H7 (cell line): ENCODE data around the gene NCAPD2. TPM values are rescaled to one million over a fixed set of nuclear protein-coding genes. Genes with fewer than 3 reads are reported as not detected.

Source experiments
- DNase-seq: peaks from one replicate; pipeline ENCODE4 v3.0.0; 2012
- H3K27me3 ChIP-seq: 2 replicates; pipeline ENCODE4 v1.6.0; 2011; ENCODE audit warnings: mild to moderate bottlenecking, low read length; ENCODE audit not compliant: control insufficient read depth, insufficient read depth
- H3K36me3 ChIP-seq: replicated peaks from 2 replicates; pipeline ENCODE4 v1.5.1; 2011; ENCODE audit warnings: low read length; ENCODE audit not compliant: control insufficient read depth, insufficient read depth
- H3K4me3 ChIP-seq: 2 replicates; pipeline ENCODE4 v1.5.1; 2011; ENCODE audit warnings: low read depth, mild to moderate bottlenecking, control low read depth, low read length, moderate library complexity; ENCODE audit not compliant: insufficient read depth
- total RNA-seq: library from RNA; depleted of rRNA; stranded (reverse); fragments of >200 nt; shearing (Covaris generic); gene quantifications from 2 replicates; pipeline ENCODE4 v1.2.3, GENCODE V29; 2014

NCAPD2 gene
- total RNA-seq, 1 experiment from 2014 or later = 104 TPM

GRCh38 chr12:6500466-6500865 is 6.6 kb downstream of the NCAPD2 start:
- no peak overlapping the region for H3K4me3 ChIP-seq
- DNase-seq = no peak
- no peaks in the 10 kb centered on the region for H3K27me3 ChIP-seq
- peaks cover 24% of the 10 kb centered on the region for H3K36me3 ChIP-seq

- DNase-seq = peak; percentile 65
- no peak overlapping the region for H3K4me3 ChIP-seq
- peaks cover 22% of the 10 kb centered on the region for H3K36me3 ChIP-seq
- H3K27me3 ChIP-seq = no peaks in the 10 kb centered on the region
Measured at GRCh38 chr12:6507102-6507998, 13.4 kb downstream of the NCAPD2 start.

DNA sequence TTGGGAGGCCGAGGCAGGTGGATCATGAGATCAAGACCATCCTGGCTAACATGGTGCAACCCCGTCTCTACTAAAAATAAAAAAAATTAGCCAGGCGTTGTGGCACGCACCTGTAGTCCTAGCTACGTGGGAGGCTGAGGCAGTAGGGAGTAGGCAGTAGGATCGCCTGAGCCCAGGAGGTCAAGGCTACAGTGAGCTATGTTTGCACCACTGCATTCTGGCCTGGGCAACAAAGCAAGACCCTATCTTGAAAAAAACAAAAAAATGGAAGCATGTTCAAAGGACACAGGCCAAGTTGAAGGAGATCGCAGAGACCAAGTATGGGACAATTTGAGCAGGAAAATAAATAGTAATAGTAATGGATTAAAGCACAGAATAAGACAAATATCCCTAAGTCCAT is 14.2 kb downstream of the NCAPD2 start:
- no peaks in the 10 kb centered on the region for H3K27me3 ChIP-seq
- H3K4me3 ChIP-seq = no peak overlapping the region
- peaks cover 25% of the 10 kb centered on the region for H3K36me3 ChIP-seq
- no peak for DNase-seq

GRCh38 chr12:6520186-6520585 is 26.3 kb downstream of the NCAPD2 start:
- H3K36me3 ChIP-seq = peaks cover 59% of the 10 kb centered on the region
- H3K27me3 ChIP-seq = no peaks in the 10 kb centered on the region
- no peak for DNase-seq
- no peak overlapping the region for H3K4me3 ChIP-seq

- no peak for DNase-seq
- Histone ChIP-seq H3K27me3 (no peaks in the 10 kb centered on the region), H3K4me3 (no peak overlapping the region), H3K36me3 (peaks cover 70% of the 10 kb centered on the region)
Measured at GRCh38 chr12:6522193-6522592, 28.3 kb downstream of the NCAPD2 start.

GRCh38 chr12:6523708-6524107 is 29.8 kb downstream of the NCAPD2 start:
- Histone ChIP-seq H3K4me3 (no peak overlapping the region), H3K27me3 (no peaks in the 10 kb centered on the region), H3K36me3 (peaks cover 77% of the 10 kb centered on the region)
- no peak for DNase-seq

- Histone ChIP-seq H3K36me3 (peaks cover 79% of the 10 kb centered on the region), H3K4me3 (no peak overlapping the region)
- no peak for DNase-seq
Measured at GRCh38 chr12:6524648-6525047, 30.7 kb downstream of the NCAPD2 start.

DNA sequence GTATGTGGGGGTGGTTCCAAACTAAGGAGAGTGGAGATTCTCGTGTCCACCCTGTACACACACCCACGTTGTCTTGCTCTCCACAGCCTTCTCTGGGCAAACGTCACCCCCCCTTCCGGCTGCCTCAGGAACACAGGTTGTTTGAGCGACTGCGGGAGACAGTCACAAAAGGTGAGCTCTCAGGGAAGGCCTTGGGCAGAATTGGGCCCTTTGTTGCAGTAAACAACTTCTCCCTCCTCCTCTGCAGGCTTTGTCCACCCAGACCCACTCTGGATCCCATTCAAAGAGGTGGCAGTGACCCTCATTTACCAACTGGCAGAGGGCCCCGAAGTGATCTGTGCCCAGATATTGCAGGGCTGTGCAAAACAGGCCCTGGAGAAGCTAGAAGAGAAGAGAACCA is 32.3 kb downstream of the NCAPD2 start:
- no peak overlapping the region for H3K4me3 ChIP-seq
- peaks cover 83% of the 10 kb centered on the region for H3K36me3 ChIP-seq
- DNase-seq = no peak
- H3K27me3 ChIP-seq = no peaks in the 10 kb centered on the region

More at GRCh38 chr12:6524648-6525047, 30.7 kb downstream of the NCAPD2 start:
- H3K27me3 ChIP-seq = no peaks in the 10 kb centered on the region

GRCh38 chr12:6526766-6527525 is 33.0 kb downstream of the NCAPD2 start:
- no peak for DNase-seq
- Histone ChIP-seq H3K4me3 (no peak overlapping the region), H3K27me3 (no peaks in the 10 kb centered on the region), H3K36me3 (peaks cover 82% of the 10 kb centered on the region)

GRCh38 chr12:6527711-6528110 is 33.8 kb downstream of the NCAPD2 start:
- Histone ChIP-seq H3K4me3 (no peak overlapping the region), H3K36me3 (peaks cover 78% of the 10 kb centered on the region), H3K27me3 (no peaks in the 10 kb centered on the region)
- no peak for DNase-seq

DNA sequence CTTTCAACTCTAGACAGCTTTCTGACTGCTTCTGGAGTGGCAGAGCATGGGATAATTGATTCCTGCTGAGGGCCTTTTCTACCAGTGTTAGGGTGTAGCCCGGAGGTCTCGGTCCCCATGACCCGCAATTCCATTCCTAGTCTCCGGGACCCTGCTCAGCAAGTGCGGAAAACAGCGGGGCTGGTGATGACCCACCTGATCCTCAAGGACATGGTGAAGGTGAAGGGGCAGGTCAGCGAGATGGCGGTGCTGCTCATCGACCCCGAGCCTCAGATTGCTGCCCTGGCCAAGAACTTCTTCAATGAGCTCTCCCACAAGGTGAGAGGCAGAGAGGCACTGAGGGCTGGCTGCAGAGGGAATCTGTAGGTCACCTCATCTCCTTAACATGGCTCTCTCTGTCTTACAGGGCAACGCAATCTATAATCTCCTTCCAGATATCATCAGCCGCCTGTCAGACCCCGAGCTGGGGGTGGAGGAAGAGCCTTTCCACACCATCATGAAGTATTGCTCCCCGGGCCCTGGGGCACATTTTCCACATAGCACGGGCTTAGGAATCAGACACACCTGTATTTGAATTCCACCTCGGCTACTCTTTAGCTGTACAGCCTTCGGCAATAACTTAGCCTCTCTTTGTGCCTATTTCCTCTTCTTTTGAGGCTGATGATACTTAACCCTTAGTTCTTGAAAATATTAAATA is 34.8 kb downstream of the NCAPD2 start:
- no peaks in the 10 kb centered on the region for H3K27me3 ChIP-seq
- DNase-seq = peak; percentile 47
- H3K4me3 ChIP-seq = no peak overlapping the region
- peaks cover 72% of the 10 kb centered on the region for H3K36me3 ChIP-seq

- no peak for DNase-seq
- no peak overlapping the region for H3K4me3 ChIP-seq
- no peaks in the 10 kb centered on the region for H3K27me3 ChIP-seq
- peaks cover 66% of the 10 kb centered on the region for H3K36me3 ChIP-seq
Measured at GRCh38 chr12:6529291-6529737, 35.4 kb downstream of the NCAPD2 start.

DNA sequence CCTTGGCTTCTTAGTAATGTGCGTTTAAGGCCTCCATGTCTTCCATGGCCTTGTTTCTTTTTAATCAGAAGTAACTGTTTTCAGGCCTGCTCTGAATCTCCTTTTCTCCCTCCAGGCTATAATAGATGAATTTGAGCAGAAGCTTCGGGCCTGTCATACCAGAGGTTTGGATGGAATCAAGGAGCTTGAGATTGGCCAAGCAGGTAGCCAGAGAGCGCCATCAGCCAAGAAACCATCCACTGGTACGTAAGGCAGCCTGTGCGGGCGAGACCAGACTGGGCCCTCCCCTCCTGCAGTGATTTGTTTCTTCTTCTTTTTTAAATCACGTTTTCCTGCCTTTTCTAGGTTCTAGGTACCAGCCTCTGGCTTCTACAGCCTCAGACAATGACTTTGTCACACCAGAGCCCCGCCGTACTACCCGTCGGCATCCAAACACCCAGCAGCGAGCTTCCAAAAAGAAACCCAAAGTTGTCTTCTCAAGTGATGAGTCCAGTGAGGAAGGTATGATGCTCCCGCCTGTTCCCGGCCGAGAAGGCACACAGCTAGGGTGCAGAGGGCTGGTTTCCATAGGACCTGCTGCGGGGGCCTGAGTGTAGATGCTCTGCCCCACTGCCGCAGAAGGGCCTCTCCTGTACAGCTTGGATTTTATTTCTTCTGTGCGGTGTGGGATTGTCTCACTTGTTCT is 36.8 kb downstream of the NCAPD2 start:
- DNase-seq = no peak
- Histone ChIP-seq H3K4me3 (no peak overlapping the region), H3K27me3 (no peaks in the 10 kb centered on the region), H3K36me3 (peaks cover 61% of the 10 kb centered on the region)
